Left ventricle myocardium superior (tissue), 1 donor: Measurements from ENCODE around the gene ZNF618. TPM values are rescaled to one million over a fixed set of nuclear protein-coding genes. Genes with fewer than 3 reads are reported as not detected.
A peak's percentile ranks its signal among the peaks of the same experiment; 100 is the strongest.

ENCODE experiments used
- ATAC-seq: fragments of 200-7000 bp; cut with Tn5 transposase; one replicate; pipeline ENCODE4 v1.9.1; 2020; ENCODE audit warnings: mild to moderate bottlenecking, moderate library complexity
- DNase-seq: peaks from one replicate; pipeline ENCODE4 v3.0.0-alpha.2; 2020
- intact Hi-C: fragments of 100-400 bp; cut with micrococcal nuclease; formaldehyde crosslinking; loops from one replicate; pipeline ENCODE4 v1.11.0; 2022
- long read RNA-seq: library from polyadenylated mRNA; unstranded; transcript quantifications from one replicate; pipeline ENCODE4 v2.0.0, GENCODE V29; 2021
- total RNA-seq: library from RNA; stranded (reverse); fragmentation: NEBNext Ultra II Directional; extraction: Animal tissue kit (Norgen Biotek cat#: 25700); gene quantifications from one replicate; pipeline ENCODE4 v1.2.1, GENCODE V29; 2021
- donor health status: DM: no; HTN: yes; CAD: no; lungs with severe emphysema.

Gene ZNF618
- total RNA-seq = 1.5 TPM
- long read RNA-seq, full-length matches to known transcripts = 1 of 3 reads
- long read RNA-seq, partial matches to known transcripts = 0 of 3 reads
- long read RNA-seq, other reads (novel, unspliced or antisense) = 2 of 3 reads

- DNase-seq = peak; percentile 70
- intact Hi-C loops = no loop called here
- peak; percentile 82 for ATAC-seq
Measured at GRCh38 chr9:113876151-113876992, at the start of gene ZNF618. Gene ZNF618 (plus strand): TSS chr9:113876309. CDS start chr9:113876381, 72 bp downstream.

GRCh38 chr9:113828221-113828620, 47.9 kb upstream of the ZNF618 start:
- intact Hi-C loops = no loop called here
- ATAC-seq (no peak), DNase-seq (no peak)

GRCh38 chr9:113837334-113837733, 38.8 kb upstream of the ZNF618 start:
- intact Hi-C loops = no loop called here
- no peak for DNase-seq

GRCh38 chr9:113842086-113842485, 34.0 kb upstream of the ZNF618 start:
- DNase-seq = no peak
- no peak for ATAC-seq
- intact Hi-C loops = no loop called here

More at GRCh38 chr9:113837334-113837733, 38.8 kb upstream of the ZNF618 start:
- ATAC-seq = no peak

- ATAC-seq = no peak
- DNase-seq = no peak
- intact Hi-C loops = no loop called here
Measured at GRCh38 chr9:113844466-113844865, 31.6 kb upstream of the ZNF618 start.

GRCh38 chr9:113851359-113851758, 24.8 kb upstream of the ZNF618 start:
- DNase-seq = no peak
- ATAC-seq = no peak
- intact Hi-C loops = no loop called here

GRCh38 chr9:113851873-113852272, 24.2 kb upstream of the ZNF618 start:
- intact Hi-C loops = no loop called here
- ATAC-seq (no peak), DNase-seq (no peak)

- no peak for DNase-seq
- ATAC-seq = no peak
- intact Hi-C loops = no loop called here
Measured at GRCh38 chr9:113853333-113853732, 22.8 kb upstream of the ZNF618 start.

GRCh38 chr9:113854310-113854709, 21.8 kb upstream of the ZNF618 start:
- ATAC-seq (no peak), DNase-seq (no peak)
- intact Hi-C loops = no loop called here

- intact Hi-C loops = no loop called here
- ATAC-seq = no peak
Measured at GRCh38 chr9:113857875-113858274, 18.2 kb upstream of the ZNF618 start.

GRCh38 chr9:113858282-113858681, 17.8 kb upstream of the ZNF618 start:
- no peak for ATAC-seq
- intact Hi-C loops = no loop called here
- DNase-seq = no peak

More at GRCh38 chr9:113857875-113858274, 18.2 kb upstream of the ZNF618 start:
- DNase-seq = no peak

- no peak for ATAC-seq
- intact Hi-C loops = no loop called here
- no peak for DNase-seq
Measured at GRCh38 chr9:113863345-113863744, 12.8 kb upstream of the ZNF618 start.

- intact Hi-C loops = no loop called here
- DNase-seq (no peak), ATAC-seq (no peak)
Measured at GRCh38 chr9:113868501-113868900, 7.6 kb upstream of the ZNF618 start.

GRCh38 chr9:113872485-113873143, 3.5 kb upstream of the ZNF618 start:
- ATAC-seq = no peak
- DNase-seq = no peak
- intact Hi-C loops = no loop called here

GRCh38 chr9:113873446-113873845, 2.7 kb upstream of the ZNF618 start:
- intact Hi-C loops = no loop called here
- DNase-seq = no peak

GRCh38 chr9:113873926-113874325, 2.2 kb upstream of the ZNF618 start:
- intact Hi-C loops = no loop called here
- DNase-seq (no peak), ATAC-seq (no peak)

More at GRCh38 chr9:113873446-113873845, 2.7 kb upstream of the ZNF618 start:
- no peak for ATAC-seq

GRCh38 chr9:113875459-113876150, 504 bp upstream of the ZNF618 start:
- peak; percentile 36 for ATAC-seq
- intact Hi-C loops = no loop called here
- peak; percentile 43 for DNase-seq

GRCh38 chr9:113876993-113877368, 872 bp downstream of the ZNF618 start:
- ATAC-seq = no peak
- intact Hi-C loops = no loop called here

GRCh38 chr9:113879318-113879717, 3.2 kb downstream of the ZNF618 start:
- intact Hi-C loops = no loop called here
- DNase-seq (no peak), ATAC-seq (no peak)

More at GRCh38 chr9:113876993-113877368, 872 bp downstream of the ZNF618 start:
- no peak for DNase-seq

- no peak for DNase-seq
- no peak for ATAC-seq
- intact Hi-C loops = no loop called here
Measured at GRCh38 chr9:113879911-113880310, 3.8 kb downstream of the ZNF618 start.
